ENCODE results near the gene DSCAML1. TPM values are rescaled to one million over a fixed set of nuclear protein-coding genes. Genes with fewer than 3 reads are reported as not detected.

The DSCAML1 gene
- total and polyA plus RNA-seq, 4 donors, result 0.18 to 1.5 (median 1.1) TPM

DNA sequence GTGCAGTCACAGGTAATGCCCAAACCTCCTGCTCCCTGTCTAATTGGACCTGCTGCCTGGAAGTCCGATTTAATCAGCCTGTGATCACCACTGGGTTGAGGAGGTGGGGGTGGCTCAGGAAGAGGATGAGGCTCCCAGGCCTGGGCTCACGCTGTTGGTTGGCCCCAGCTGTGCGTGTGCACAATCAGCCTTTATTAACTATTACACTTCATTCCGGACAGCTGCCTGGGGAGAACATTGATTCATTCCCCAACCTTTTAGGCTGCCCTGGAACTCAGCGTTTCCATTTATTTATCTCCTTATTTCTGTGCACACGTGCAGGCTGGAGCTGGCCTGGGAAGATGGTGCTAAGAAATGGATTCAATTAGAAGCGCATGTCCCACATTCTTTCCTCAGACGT is 123.4 kb downstream of the DSCAML1 start:
- TF ChIP-seq, protein P1, sequence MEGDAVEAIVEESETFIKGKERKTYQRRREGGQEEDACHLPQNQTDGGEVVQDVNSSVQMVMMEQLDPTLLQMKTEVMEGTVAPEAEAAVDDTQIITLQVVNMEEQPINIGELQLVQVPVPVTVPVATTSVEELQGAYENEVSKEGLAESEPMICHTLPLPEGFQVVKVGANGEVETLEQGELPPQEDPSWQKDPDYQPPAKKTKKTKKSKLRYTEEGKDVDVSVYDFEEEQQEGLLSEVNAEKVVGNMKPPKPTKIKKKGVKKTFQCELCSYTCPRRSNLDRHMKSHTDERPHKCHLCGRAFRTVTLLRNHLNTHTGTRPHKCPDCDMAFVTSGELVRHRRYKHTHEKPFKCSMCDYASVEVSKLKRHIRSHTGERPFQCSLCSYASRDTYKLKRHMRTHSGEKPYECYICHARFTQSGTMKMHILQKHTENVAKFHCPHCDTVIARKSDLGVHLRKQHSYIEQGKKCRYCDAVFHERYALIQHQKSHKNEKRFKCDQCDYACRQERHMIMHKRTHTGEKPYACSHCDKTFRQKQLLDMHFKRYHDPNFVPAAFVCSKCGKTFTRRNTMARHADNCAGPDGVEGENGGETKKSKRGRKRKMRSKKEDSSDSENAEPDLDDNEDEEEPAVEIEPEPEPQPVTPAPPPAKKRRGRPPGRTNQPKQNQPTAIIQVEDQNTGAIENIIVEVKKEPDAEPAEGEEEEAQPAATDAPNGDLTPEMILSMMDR (IDR thresholded peaks at IDR 0.05; ENCODE audit: control extremely low read depth, extremely low read depth), result no peak
- Histone ChIP-seq H3K27me3 (ENCODE audit: control insufficient read depth in 3 of 3, insufficient read depth in 3 of 3, low read length in 2 of 3) (peaks cover 0 to 5% (median 0%) of the 10 kb centered on the region in 3 donors), H3K9me3 (ENCODE audit: control insufficient read depth in 4 of 4, insufficient read depth in 3 of 4, low read length in 3 of 4) (no peaks in the 10 kb centered on the region), H3K4me3 (no peak overlapping the region), H3K27ac (ENCODE audit: low read depth in 1 of 2, low read length in 1 of 2) (no peak overlapping the region), H3K4me1 (ENCODE audit: control insufficient read depth in 5 of 5, insufficient read depth in 5 of 5, low read length in 5 of 5) (no peaks in the 10 kb centered on the region), H3K9ac (ENCODE audit: insufficient read depth in 1 of 2, low read length in 2 of 2) (no peak overlapping the region), H3K36me3 (ENCODE audit: control insufficient read depth in 4 of 4, insufficient read depth in 4 of 4, low read length in 4 of 4) (no peaks in the 10 kb centered on the region)
- DNase-seq (no peak), ATAC-seq (ENCODE audit: insufficient read depth, low FRiP score) (no peak)
- WGBS, 2 donors, result 80 to 89% methylated on average over 8 of the region's 8 CpGs

DNA sequence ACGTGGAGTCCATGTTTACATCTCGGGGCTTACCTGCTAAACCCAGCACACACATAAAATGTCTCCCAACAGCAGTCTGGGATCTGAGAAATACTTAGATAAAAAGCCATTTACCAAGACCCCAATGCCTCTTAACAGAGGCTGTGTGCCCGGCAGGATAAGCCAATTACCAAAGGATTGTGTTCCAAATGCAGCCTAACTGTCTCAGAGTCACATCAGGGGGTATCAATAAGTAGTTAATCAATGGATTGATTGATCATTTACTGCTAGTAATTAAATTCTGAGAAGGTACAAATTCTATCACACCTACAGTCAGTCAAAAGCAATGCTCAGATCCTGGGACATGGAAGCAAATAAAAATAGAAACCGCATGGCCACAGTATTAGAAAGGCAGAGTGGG is 125.6 kb downstream of the DSCAML1 start:
- WGBS, 2 donors, result 90 to 97% methylated on average over 4 of the region's 4 CpGs
- peaks cover 0 to 5% (median 0%) of the 10 kb centered on the region in 3 donors for H3K27me3 ChIP-seq (ENCODE audit: control insufficient read depth in 3 of 3, insufficient read depth in 3 of 3, low read length in 2 of 3)
- H3K27ac ChIP-seq (ENCODE audit: low read depth in 1 of 2, low read length in 1 of 2), result no peak overlapping the region
- no peak overlapping the region for H3K9ac ChIP-seq (ENCODE audit: insufficient read depth in 1 of 2, low read length in 2 of 2)
- H3K36me3 ChIP-seq (ENCODE audit: control insufficient read depth in 4 of 4, insufficient read depth in 4 of 4, low read length in 4 of 4), result no peaks in the 10 kb centered on the region
- TF ChIP-seq, protein P1 (IDR thresholded peaks at IDR 0.05; ENCODE audit: control extremely low read depth, extremely low read depth), result no peak
- no peak for ATAC-seq (ENCODE audit: insufficient read depth, low FRiP score)
- H3K4me3 ChIP-seq, result no peak overlapping the region
- H3K4me1 ChIP-seq (ENCODE audit: control insufficient read depth in 5 of 5, insufficient read depth in 5 of 5, low read length in 5 of 5), result no peaks in the 10 kb centered on the region
- no peaks in the 10 kb centered on the region for H3K9me3 ChIP-seq (ENCODE audit: control insufficient read depth in 4 of 4, insufficient read depth in 3 of 4, low read length in 3 of 4)
- DNase-seq, result no peak

- no peak for DNase-seq
- Histone ChIP-seq H3K4me3 (no peak overlapping the region), H3K9me3 (ENCODE audit: control insufficient read depth in 4 of 4, insufficient read depth in 3 of 4, low read length in 3 of 4) (no peaks in the 10 kb centered on the region), H3K27ac (ENCODE audit: low read depth in 1 of 2, low read length in 1 of 2) (no peak overlapping the region), H3K9ac (ENCODE audit: insufficient read depth in 1 of 2, low read length in 2 of 2) (no peak overlapping the region), H3K36me3 (ENCODE audit: control insufficient read depth in 4 of 4, insufficient read depth in 4 of 4, low read length in 4 of 4) (no peaks in the 10 kb centered on the region), H3K4me1 (ENCODE audit: control insufficient read depth in 5 of 5, insufficient read depth in 5 of 5, low read length in 5 of 5) (no peaks in the 10 kb centered on the region), H3K27me3 (ENCODE audit: control insufficient read depth in 3 of 3, insufficient read depth in 3 of 3, low read length in 2 of 3) (peaks cover 0 to 5% (median 0%) of the 10 kb centered on the region in 3 donors)
- no peak for ATAC-seq (ENCODE audit: insufficient read depth, low FRiP score)
- TF ChIP-seq, protein P1 (IDR thresholded peaks at IDR 0.05; ENCODE audit: control extremely low read depth, extremely low read depth), result no peak
- WGBS, 2 donors, result 72 to 80% methylated on average over 7 of the region's 7 CpGs
These were observed 126.1 kb downstream of the DSCAML1 start for GRCh38 chr11:117670924-117671323.

DNA sequence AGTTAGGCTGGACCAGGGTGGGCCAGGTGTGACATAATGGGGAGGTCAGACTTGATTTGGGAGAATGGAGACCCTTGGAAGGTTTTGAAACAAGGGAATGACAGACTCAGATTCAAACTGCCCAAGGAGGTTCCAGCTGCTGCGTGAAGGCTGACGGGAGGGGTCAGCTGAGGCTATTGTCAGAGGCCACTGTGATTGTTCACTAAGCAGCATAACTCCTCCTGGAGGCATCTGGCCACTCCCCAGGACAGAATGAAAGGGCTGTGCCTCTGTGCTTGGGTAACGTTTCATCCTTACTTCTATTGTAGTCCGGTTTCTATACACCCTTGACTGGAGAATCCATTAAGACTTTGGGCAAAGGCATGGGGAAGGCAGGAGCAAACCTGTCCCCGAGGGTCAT is 126.6 kb downstream of the DSCAML1 start:
- Histone ChIP-seq H3K9me3 (ENCODE audit: control insufficient read depth in 4 of 4, insufficient read depth in 3 of 4, low read length in 3 of 4) (no peaks in the 10 kb centered on the region), H3K27ac (ENCODE audit: low read depth in 1 of 2, low read length in 1 of 2) (no peak overlapping the region), H3K4me3 (no peak overlapping the region), H3K9ac (ENCODE audit: insufficient read depth in 1 of 2, low read length in 2 of 2) (no peak overlapping the region), H3K36me3 (ENCODE audit: control insufficient read depth in 4 of 4, insufficient read depth in 4 of 4, low read length in 4 of 4) (no peaks in the 10 kb centered on the region), H3K4me1 (ENCODE audit: control insufficient read depth in 5 of 5, insufficient read depth in 5 of 5, low read length in 5 of 5) (no peaks in the 10 kb centered on the region), H3K27me3 (ENCODE audit: control insufficient read depth in 3 of 3, insufficient read depth in 3 of 3, low read length in 2 of 3) (peaks cover 0 to 5% (median 0%) of the 10 kb centered on the region in 3 donors)
- TF ChIP-seq, protein P1 (IDR thresholded peaks at IDR 0.05; ENCODE audit: control extremely low read depth, extremely low read depth), result no peak
- ATAC-seq (ENCODE audit: insufficient read depth, low FRiP score), result no peak
- no peak for DNase-seq
- 78 to 85% methylated on average over 5 of the region's 5 CpGs for WGBS, 2 donors
